HG03196 (cell line): ENCODE data around the gene ACVR1B.
A peak's percentile ranks its signal among the peaks of the same experiment; 100 is the strongest.
"Not testable (repeated sequence)": the region's sequence is repeated elsewhere in the genome, so short reads cannot be mapped to it uniquely, and the experiment has no call there.

Experiments used
- ATAC-seq: cut with Tn5 transposase; IDR thresholded peaks from one replicate; pipeline ENCODE4 v1.9.1; 2021; ENCODE audit not compliant: unreplicated experiment

Gene ACVR1B

DNA sequence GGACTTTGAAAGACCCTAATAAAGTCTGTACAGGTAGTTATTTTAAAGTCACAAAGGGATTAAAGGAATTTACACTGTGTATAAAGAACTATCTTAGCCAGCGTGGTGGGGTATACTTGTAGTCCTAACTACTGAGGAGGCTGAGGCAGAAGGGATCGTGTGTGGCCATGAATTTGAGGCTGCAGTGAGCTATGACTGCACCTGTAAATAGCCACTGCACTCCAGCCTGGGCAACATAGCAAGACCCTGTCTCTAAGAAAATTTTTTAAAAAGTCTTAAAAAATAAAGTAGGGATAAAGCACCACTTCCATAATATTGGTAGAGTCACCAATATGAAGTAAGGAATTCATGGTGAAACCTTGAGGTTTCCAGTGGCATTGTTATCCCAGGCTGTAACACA, 18.1 kb downstream of the ACVR1B start:
- ATAC-seq = no peak

DNA sequence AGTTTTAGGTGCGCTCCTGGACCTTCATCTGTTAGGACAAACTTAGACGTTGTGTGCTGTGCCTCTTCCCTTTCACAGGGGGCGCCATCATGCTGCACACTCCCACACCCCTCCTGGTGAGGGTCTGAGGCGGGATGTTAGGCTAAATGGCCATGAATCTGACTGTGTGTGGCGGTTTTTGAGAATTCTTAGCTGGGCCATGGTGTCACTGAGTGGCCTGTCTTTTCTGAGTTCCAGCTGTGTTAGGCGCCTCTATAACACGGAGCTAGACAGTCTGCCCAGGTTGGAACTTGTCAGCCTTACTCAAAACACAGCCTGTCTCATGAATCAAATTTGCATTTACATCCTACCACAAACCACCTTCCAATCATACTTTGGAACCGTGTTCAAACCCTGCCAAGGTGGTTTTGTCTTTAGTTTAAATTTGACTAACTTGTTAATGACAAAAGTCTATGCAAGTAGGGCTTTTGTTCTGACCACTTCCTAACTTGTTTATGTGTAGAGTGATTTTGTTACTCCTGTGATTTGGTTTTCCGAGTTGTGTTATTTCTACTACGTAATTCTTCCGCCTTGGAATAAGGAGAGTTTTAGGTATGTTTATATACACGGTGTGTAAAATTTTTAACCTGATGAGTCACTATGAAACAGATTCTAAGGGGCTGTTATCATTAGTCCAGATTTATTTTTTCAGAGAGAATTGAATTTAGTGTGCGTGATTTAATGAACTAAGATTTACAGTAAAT, 19.6 kb downstream of the ACVR1B start:
- ATAC-seq = peak; percentile 85

DNA sequence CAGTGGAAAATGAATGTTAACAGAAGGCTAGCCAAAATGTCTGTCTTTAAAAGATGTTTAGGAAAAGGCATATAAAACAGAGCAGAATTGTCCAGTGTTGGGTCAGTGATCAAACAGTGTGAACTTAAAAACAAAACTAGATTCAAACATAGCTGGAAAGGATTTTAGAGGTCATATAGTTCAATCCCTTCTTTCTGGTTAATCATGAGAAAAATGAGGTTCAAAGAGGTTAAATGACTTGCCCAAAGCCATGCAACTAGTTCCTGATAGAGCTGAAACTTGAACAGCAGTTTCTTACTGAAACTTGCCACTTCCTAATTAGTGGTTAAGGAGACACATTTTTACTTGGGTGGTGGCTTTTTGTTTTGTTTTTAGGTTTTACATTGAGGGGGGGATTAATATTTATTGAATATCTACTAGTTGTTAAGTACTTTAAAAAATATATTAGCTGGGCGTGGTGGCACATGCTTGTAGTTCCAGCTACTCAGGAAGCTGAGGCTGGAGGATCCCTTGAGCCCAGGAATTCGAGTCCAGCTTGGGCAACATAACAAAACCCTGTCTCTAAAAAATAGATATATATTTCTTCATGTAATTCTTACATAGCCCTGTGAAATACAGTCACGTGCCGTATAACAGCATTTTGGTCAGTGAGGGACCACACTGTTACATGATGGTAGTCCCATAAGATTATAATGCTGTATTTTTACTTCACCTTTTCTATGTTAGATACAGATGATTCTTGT, 20.4 kb downstream of the ACVR1B start:
- no peak for ATAC-seq

DNA sequence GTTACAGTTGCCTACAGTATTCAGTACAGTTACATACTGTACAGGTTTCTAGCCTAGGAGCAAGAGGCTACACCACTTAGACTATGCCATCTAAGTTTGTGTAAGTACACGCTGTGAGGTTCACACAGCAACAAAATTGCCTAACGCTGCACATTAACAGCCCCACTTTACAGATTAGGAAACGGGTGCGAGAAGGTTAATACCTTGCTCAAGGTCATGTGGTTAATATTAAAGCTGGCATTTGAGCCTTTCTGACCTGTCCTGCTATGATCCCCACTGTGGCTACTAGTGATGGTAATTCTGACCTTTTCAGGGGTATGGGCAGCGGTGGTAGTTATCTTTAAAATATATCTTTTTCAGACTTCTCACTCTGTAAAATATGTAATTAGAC, 20.9 kb downstream of the ACVR1B start:
- ATAC-seq = no peak

DNA sequence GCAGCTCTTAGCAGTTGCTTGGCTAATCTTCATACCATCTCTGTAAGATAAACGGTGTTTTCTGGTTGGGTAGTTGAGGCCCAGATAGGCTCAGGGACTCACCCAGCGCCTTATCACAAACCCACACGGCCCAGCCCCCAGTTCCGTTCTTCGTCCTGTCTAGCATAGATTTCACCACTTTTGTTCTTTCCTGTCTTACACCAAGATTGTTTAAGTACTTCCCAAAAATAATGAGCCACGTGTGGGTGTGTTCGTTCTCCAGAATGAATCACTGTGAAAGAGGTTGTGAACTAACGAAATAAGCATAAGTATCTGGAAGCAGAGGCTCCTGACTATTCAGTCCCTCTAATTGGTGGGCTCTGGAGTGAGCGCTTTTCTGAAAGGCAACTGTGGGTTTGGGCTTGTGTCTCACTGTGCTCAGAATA, 21.4 kb downstream of the ACVR1B start:
- no peak for ATAC-seq

DNA sequence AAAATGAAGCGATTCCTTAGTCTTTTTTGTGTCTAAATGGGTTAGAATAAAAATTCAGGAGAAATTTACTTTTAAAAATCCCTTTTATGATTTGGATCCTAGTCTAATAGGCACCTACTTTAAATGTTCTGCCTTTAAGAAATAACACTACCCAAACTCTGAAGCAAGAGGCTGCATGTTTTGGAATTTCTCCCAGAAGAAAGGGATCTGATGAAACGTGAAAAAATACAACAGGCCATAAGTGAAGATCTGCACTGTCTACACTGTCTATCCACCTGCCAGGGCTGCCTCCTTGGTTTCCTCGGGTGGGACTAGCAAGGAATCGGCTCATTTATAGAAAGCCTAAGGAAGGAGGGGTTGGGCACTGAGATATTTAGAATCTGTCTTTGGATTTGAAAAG, 22.1 kb downstream of the ACVR1B start:
- no peak for ATAC-seq

DNA sequence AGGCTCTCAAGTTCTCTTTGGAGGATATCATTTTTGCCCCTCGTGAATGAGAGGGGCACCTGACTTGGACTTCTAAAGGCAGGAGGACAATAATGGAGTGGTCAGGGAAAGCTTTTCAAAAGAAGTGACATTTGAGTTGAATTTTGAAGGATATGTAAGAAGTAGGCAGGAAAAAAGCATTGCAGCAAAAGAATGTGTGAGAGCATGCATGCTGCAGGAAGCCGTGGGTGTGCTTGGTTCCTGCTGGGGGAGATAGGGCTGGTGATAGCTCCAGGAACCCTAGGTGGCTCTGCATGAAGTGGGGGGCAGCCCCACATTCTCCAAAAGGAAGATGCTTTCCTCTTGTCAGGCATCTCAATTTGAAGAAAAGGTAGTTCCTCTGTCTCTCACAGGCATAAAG, 23.1 kb downstream of the ACVR1B start:
- no peak for ATAC-seq

DNA sequence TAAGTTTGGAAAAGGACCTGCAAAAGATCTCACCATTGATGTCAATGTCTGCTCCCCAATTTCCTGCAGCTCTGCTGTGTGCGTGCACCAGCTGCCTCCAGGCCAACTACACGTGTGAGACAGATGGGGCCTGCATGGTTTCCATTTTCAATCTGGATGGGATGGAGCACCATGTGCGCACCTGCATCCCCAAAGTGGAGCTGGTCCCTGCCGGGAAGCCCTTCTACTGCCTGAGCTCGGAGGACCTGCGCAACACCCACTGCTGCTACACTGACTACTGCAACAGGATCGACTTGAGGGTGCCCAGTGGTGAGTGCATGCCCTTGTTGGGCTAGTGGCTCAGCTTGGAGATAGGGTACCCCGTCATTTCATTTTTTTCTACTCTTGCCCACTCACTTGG, 23.7 kb downstream of the ACVR1B start:
- ATAC-seq = no peak

DNA sequence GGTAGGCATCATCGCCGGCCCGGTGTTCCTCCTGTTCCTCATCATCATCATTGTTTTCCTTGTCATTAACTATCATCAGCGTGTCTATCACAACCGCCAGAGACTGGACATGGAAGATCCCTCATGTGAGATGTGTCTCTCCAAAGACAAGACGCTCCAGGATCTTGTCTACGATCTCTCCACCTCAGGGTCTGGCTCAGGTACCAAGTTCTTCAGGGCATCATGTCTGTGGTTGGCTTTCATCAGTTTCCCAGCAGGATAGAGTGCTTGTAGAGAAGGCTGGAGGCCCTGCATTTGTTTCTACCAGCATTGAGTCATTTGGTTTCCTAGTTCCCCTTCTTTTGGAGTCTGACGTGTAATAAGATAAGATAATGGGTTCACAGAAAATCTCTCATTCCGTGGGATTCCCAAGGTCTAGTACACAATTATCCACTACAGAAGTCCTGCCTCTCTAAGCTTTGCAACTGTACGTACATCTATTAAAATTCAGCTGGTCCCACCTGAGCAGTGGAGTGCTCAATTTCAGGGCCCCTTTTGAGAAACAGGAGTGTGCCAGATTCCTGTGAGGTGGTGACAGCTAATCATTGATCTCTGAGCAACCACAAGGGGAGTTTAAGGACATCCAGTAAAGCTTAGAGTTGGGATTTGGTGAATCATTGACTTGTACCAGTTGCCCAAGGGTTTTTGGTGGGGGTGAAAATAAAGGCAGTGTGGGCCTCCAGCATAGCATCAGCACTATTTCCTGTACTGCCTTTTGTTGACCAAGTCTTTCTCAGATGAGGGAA, 25.1 kb downstream of the ACVR1B start:
- no peak for ATAC-seq

DNA sequence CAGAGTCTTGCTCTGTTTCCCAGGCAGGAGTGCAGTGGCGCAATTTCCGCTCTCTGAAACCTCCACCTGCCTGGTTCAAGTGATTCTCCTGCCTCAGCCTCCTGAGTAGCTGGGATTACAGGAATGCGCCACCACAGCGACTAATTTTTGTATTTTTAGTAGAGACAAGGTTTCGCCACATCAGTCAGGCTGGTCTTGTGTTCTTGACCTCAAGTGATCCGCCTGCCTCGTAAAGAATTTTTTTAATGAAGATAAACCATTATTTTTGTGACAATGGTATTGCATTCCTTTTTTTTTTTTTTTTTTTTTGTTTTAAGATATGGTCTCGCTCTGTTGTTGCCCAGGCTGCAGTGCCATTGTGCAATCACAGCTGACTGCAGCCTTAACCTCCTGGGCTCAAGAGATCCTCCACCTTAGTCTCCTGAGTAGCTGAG, 25.8 kb downstream of the ACVR1B start:
- no peak for ATAC-seq

DNA sequence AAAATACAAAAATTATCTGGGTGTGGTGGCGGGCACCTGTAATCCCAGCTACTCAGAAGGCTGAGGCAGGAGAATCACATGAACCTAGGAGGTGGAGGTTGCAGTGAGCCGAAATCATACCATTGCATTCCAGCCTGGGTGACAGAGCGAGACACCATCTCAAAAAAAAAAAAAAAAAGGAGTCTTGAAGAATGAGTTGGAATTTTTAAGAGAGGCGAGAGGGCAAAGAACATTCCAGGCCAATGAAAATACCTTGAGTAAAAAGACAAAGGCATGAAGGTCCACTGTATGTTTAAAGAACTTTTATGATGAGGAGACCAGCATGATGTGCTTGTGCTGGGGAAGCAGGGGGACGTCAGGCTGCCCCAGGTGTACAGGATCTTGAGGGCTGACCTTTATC, 27.8 kb downstream of the ACVR1B start:
- not testable (repeated sequence) for ATAC-seq

DNA sequence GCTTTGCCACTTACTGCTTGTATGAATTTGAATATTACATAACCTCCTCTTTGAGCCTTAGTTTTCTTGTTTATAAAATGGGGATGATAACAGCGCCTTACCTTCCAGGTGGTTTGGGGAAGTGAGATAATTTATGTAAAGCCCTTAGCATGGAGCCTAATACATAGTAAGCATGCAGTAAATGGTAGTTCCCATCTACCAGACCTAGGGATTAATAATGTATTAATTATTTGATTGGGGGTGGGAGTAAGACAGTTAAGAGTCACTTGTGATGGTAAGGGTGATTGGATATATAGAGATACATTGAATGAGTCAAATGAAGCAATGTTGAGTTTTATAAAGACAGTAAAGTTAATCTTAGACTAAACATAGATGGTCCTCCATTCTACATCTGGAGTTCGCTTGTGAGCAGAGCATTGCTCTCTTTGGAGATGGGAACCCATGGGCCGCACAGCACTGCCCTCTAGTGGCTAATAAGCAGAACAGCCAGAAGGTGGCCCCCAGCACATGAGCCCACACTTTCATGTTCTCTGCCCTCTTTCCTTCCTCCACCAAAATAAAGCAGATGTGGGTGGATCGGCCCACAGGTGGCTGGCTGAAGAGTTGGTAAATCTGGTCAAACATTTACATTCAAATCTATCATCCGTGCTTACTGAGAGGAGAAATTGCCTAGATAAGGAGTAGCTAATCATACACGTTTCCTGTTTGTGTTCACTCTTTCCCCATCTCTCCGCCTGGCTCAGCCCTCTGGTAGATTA, 28.7 kb downstream of the ACVR1B start:
- ATAC-seq = no peak

DNA sequence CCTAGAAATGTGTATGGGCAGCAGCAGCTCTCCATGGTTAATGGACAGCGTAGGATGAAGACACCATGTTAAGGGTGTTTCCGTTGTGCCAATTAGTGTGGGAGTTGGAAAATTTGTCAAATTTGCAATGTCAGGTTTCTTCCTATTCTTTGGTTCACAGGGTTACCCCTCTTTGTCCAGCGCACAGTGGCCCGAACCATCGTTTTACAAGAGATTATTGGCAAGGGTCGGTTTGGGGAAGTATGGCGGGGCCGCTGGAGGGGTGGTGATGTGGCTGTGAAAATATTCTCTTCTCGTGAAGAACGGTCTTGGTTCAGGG, 29.3 kb downstream of the ACVR1B start:
- ATAC-seq = no peak

DNA sequence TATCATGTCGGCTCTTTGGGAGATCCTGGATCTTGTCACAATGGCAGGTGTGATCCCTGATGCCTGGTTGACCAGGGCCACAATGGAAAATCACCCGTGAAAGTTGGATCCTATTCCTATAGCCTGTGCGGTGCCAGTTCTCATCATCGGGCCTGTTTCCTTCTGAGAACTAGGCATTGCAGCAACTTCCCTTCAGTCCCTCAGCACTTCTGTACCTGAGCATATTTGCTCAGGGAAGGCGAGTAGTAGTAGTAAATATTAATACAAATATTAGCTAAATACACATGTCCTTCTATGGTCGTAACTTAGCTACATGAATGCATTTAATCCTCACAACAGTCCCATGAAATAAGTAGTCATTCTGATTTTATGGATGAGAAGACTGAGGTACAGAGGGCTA, 33.2 kb downstream of the ACVR1B start:
- no peak for ATAC-seq

DNA sequence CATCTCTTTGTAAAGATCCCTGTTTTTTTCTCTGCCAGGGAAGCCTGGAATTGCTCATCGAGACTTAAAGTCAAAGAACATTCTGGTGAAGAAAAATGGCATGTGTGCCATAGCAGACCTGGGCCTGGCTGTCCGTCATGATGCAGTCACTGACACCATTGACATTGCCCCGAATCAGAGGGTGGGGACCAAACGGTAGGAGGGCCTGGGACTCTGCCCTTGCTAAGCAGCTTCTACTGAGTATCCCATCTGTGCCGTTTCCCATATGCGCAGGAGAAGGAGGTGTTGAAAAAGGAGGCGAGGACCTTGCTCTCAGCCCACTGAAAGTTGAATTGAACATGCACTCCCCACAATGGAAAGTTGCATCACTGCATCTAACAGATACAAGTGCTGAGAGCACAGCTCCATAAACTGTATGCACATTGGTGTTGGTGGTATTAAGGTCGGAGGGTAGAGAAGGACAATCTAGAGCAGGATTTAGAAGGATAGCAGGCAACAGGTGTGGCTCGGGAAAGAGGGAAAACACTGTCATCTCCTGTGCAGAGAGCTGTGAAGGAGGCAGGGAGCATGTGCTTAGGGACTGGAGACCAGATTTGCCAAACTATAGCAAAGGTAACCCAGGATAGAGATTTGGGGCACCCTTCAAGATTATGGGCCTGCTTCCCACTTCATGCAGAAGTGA, 33.8 kb downstream of the ACVR1B start:
- ATAC-seq = no peak

DNA sequence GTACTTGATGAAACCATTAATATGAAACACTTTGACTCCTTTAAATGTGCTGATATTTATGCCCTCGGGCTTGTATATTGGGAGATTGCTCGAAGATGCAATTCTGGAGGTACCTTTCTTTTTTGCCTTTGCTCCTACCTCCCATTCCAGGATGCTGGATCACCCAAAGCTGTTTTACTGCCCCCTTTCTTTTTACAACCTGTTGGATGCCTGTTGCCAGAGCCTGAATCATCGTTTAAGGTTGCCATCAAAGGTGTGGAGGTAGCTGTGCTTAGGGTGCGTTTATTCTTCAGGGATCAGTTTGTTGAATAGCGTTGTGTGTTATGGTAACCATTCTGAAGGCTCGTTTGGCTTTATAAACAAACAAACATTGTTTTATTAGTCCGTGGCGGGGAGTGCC, 35.3 kb downstream of the ACVR1B start:
- ATAC-seq = no peak

DNA sequence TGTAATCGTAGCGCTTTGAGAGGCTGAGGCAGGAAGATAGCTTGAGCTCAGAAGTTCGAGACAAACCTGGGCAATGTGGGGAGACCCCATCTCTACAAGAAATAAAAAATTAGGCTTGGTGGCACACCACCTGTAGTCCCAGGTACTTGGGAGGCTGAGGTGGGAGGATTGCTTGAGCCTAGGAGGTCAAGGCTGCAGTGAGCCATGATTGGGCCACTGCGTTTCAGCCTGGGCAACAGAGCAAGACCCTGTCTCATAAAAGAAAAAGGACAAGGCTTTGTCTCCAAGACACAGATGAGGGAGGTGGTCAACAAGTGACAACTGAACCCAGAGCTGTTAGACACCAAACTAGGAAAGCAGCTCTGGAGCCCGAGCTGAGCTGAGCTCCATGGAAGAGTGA, 40.7 kb downstream of the ACVR1B start:
- ATAC-seq = no peak

DNA sequence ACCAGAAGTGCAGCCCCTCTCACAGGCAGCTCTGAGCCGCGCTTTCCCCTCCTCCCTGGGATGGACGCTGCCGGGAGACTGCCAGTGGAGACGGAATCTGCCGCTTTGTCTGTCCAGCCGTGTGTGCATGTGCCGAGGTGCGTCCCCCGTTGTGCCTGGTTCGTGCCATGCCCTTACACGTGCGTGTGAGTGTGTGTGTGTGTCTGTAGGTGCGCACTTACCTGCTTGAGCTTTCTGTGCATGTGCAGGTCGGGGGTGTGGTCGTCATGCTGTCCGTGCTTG, 43.0 kb downstream of the ACVR1B start:
- ATAC-seq = no peak

DNA sequence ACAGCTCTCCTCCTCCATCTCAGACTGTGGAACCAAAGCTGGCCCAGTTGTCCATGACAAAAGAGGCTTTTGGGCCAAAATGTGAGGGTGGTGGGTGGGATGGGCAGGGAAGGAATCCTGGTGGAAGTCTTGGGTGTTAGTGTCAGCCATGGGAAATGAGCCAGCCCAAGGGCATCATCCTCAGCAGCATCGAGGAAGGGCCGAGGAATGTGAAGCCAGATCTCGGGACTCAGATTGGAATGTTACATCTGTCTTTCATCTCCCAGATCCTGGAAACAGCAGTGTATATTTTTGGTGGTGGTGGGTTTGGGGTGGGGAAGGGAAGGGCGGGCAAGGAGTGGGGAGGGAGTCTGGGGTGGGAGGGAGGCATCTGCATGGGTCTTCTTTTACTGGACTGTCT, 43.5 kb downstream of the ACVR1B start:
- no peak for ATAC-seq

DNA sequence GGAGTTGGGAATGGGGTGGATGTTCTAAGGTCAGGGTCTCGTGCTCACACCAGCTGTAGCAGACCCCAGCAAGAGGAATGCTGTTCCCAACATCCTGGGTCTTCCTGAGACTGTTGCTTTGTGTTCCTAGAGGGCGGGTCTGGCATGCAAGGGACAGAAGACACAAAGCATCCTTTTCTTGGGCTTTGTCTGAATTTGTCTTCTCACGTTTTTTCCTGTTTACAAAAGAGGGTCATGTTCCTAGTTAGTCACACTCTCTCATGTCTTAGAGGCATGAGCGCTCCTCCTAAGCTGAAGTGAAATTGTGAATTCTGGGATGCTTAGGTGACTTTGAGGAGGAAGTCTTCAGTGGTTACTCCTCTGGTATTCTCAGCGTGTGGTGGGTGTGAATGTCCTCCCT, 45.6 kb downstream of the ACVR1B start:
- no peak for ATAC-seq

DNA sequence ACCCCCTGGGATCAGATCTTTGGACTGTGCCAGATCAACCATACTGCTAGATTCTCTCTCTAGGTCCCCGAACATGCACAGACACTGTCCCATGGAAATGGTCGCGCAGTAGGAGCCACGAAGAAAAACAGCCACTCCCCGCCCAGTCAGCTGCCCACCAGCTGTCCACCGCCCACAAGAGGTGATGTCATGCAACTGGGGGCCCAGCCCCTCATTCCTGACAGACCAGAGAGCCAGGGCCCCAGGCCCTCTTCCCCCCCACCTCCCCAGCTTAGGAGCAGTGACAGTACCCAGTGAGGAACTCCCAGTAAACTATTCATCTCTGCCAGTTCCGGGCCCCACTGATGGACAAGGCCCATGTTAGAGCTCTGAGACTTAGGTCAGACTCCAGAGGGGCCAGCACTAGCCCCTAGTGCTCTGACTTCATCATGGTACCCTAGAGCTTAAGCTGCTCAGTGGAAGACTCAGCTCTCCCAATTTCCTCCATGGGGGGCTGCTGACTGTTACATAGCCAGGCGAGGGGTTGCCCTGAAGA, 51.6 kb downstream of the ACVR1B start:
- ATAC-seq = no peak
